Measurements from ENCODE around the gene TPRA1.

Gene TPRA1

GRCh38 chr3:127585813-127586413, 4.6 kb downstream of the TPRA1 start:
- FAIRE-seq (no peak), DNase-seq (ENCODE audit: insufficient read length) (no peak)
- TF ChIP-seq POLR2A (IDR thresholded peaks at IDR 0.05; ENCODE audit: low read depth, low read length) (no peak), TAF1 (IDR thresholded peaks at IDR 0.05; ENCODE audit: borderline replicate concordance, low read depth, low read length) (no peak), POLR2AphosphoS5 (IDR thresholded peaks at IDR 0.05; ENCODE audit: low read depth, low read length) (no peak)

GRCh38 chr3:127585163-127585812, 5.2 kb downstream of the TPRA1 start:
- no peak for FAIRE-seq
- no peak for DNase-seq (ENCODE audit: insufficient read length)
- TF ChIP-seq POLR2AphosphoS5 (IDR thresholded peaks at IDR 0.05; ENCODE audit: low read depth, low read length) (no peak), TAF1 (IDR thresholded peaks at IDR 0.05; ENCODE audit: borderline replicate concordance, low read depth, low read length) (no peak), POLR2A (IDR thresholded peaks at IDR 0.05; ENCODE audit: low read depth, low read length) (no peak)

- TF ChIP-seq POLR2AphosphoS5 (IDR thresholded peaks at IDR 0.05; ENCODE audit: low read depth, low read length) = no peak
- TF ChIP-seq TAF1 (IDR thresholded peaks at IDR 0.05; ENCODE audit: borderline replicate concordance, low read depth, low read length) = no peak
- no peak for TF ChIP-seq POLR2A (IDR thresholded peaks at IDR 0.05; ENCODE audit: low read depth, low read length)
- FAIRE-seq (no peak), DNase-seq (ENCODE audit: insufficient read length) (no peak)
Observed at GRCh38 chr3:127584734-127585133, 5.8 kb downstream of the TPRA1 start.

GRCh38 chr3:127580327-127581060, 10.0 kb downstream of the TPRA1 start:
- FAIRE-seq (no peak), DNase-seq (ENCODE audit: insufficient read length) (no peak)
- TF ChIP-seq TAF1 (IDR thresholded peaks at IDR 0.05; ENCODE audit: borderline replicate concordance, low read depth, low read length) = no peak
- no peak for TF ChIP-seq POLR2AphosphoS5 (IDR thresholded peaks at IDR 0.05; ENCODE audit: low read depth, low read length)
- TF ChIP-seq POLR2A (IDR thresholded peaks at IDR 0.05; ENCODE audit: low read depth, low read length) = no peak

- no peak for DNase-seq (ENCODE audit: insufficient read length)
- no peak for TF ChIP-seq TAF1 (IDR thresholded peaks at IDR 0.05; ENCODE audit: borderline replicate concordance, low read depth, low read length)
- TF ChIP-seq POLR2A (IDR thresholded peaks at IDR 0.05; ENCODE audit: low read depth, low read length) = no peak
- TF ChIP-seq POLR2AphosphoS5 (IDR thresholded peaks at IDR 0.05; ENCODE audit: low read depth, low read length) = no peak
- FAIRE-seq = no peak
Observed at GRCh38 chr3:127578802-127579201, 11.7 kb downstream of the TPRA1 start.

- TF ChIP-seq TAF1 (IDR thresholded peaks at IDR 0.05; ENCODE audit: borderline replicate concordance, low read depth, low read length) = no peak
- TF ChIP-seq POLR2AphosphoS5 (IDR thresholded peaks at IDR 0.05; ENCODE audit: low read depth, low read length) = no peak
- no peak for TF ChIP-seq POLR2A (IDR thresholded peaks at IDR 0.05; ENCODE audit: low read depth, low read length)
- DNase-seq (ENCODE audit: insufficient read length) (no peak), FAIRE-seq (no peak)
Observed at GRCh38 chr3:127578168-127578567, 12.4 kb downstream of the TPRA1 start.

GRCh38 chr3:127577448-127577847, 13.1 kb downstream of the TPRA1 start:
- DNase-seq (ENCODE audit: insufficient read length) (no peak), FAIRE-seq (no peak)
- no peak for TF ChIP-seq POLR2AphosphoS5 (IDR thresholded peaks at IDR 0.05; ENCODE audit: low read depth, low read length)
- no peak for TF ChIP-seq POLR2A (IDR thresholded peaks at IDR 0.05; ENCODE audit: low read depth, low read length)
- TF ChIP-seq TAF1 (IDR thresholded peaks at IDR 0.05; ENCODE audit: borderline replicate concordance, low read depth, low read length) = no peak

GRCh38 chr3:127574880-127575878, 15.4 kb downstream of the TPRA1 start:
- FAIRE-seq = peak; percentile 100
- TF ChIP-seq TAF1 (IDR thresholded peaks at IDR 0.05; ENCODE audit: borderline replicate concordance, low read depth, low read length) (no peak), POLR2A (IDR thresholded peaks at IDR 0.05; ENCODE audit: low read depth, low read length) (no peak), POLR2AphosphoS5 (IDR thresholded peaks at IDR 0.05; ENCODE audit: low read depth, low read length) (no peak; the same call in 1 of the 2 replicates)

GRCh38 chr3:127573912-127574311, 16.6 kb downstream of the TPRA1 start:
- FAIRE-seq = no peak
- no peak for TF ChIP-seq POLR2AphosphoS5 (IDR thresholded peaks at IDR 0.05; ENCODE audit: low read depth, low read length)
- no peak for TF ChIP-seq POLR2A (IDR thresholded peaks at IDR 0.05; ENCODE audit: low read depth, low read length)
- no peak for TF ChIP-seq TAF1 (IDR thresholded peaks at IDR 0.05; ENCODE audit: borderline replicate concordance, low read depth, low read length)
- DNase-seq (ENCODE audit: insufficient read length) = no peak

More at GRCh38 chr3:127574880-127575878, 15.4 kb downstream of the TPRA1 start:
- peak; percentile 96 for DNase-seq (ENCODE audit: insufficient read length)

GRCh38 chr3:127573401-127573800, 17.1 kb downstream of the TPRA1 start:
- no peak for FAIRE-seq
- no peak for TF ChIP-seq POLR2AphosphoS5 (IDR thresholded peaks at IDR 0.05; ENCODE audit: low read depth, low read length)
- no peak for TF ChIP-seq POLR2A (IDR thresholded peaks at IDR 0.05; ENCODE audit: low read depth, low read length)
- no peak for TF ChIP-seq TAF1 (IDR thresholded peaks at IDR 0.05; ENCODE audit: borderline replicate concordance, low read depth, low read length)
- DNase-seq (ENCODE audit: insufficient read length) = no peak

All from GM12892 (cell line).